Neural progenitor cell (in vitro differentiated cells): ENCODE measurements around the gene FAM107A. TPM values are rescaled to one million over a fixed set of nuclear protein-coding genes. Genes with fewer than 3 reads are reported as not detected.

ENCODE experiments used
- DNase-seq: peaks from one replicate; pipeline ENCODE4 v3.0.0-alpha.2; 2016; ENCODE audit warnings: low spot score
- H2AFZ ChIP-seq: fragments of 200-600 bp; sonication (generic); replicated peaks from 2 replicates; pipeline ENCODE4 v1.6.1; 2016; ENCODE audit warnings: antibody characterized with exemption
- H3F3A ChIP-seq: fragments of 200-600 bp; sonication (generic); 2 replicates; pipeline ENCODE4 v1.6.1; 2016; ENCODE audit warnings: antibody characterized with exemption, low read depth
- H3K27ac ChIP-seq: fragments of 200-600 bp; sonication (generic); 2 replicates; pipeline ENCODE4 v1.5.1; 2016; ENCODE audit warnings: mild to moderate bottlenecking
- H3K27me3 ChIP-seq: fragments of 200-600 bp; sonication (generic); 2 replicates; pipeline ENCODE4 v1.6.1; 2016; ENCODE audit warnings: mild to moderate bottlenecking, moderate library complexity
- H3K36me3 ChIP-seq: fragments of 200-600 bp; sonication (generic); 2 replicates; pipeline ENCODE4 v1.5.1; 2016
- H3K4me1 ChIP-seq: fragments of 200-600 bp; sonication (generic); 2 replicates; pipeline ENCODE4 v1.6.1; 2016; ENCODE audit warnings: mixed run types
- H3K4me2 ChIP-seq: fragments of 200-600 bp; sonication (generic); 2 replicates; pipeline ENCODE4 v1.6.1; 2016
- H3K4me3 ChIP-seq: fragments of 200-600 bp; sonication (generic); 2 replicates; pipeline ENCODE4 v1.5.1; 2016
- H3K79me2 ChIP-seq: fragments of 200-600 bp; sonication (generic); 2 replicates; pipeline ENCODE4 v1.6.1; 2016; ENCODE audit warnings: low read depth
- H3K9ac ChIP-seq: fragments of 200-600 bp; sonication (generic); 2 replicates; pipeline ENCODE4 v1.6.1; 2016
- H3K9me3 ChIP-seq: fragments of 200-600 bp; sonication (generic); 2 replicates; pipeline ENCODE4 v1.5.1; 2016; ENCODE audit warnings: low read depth
- H4K20me1 ChIP-seq: fragments of 200-600 bp; sonication (generic); 2 replicates; pipeline ENCODE4 v1.6.1; 2016; ENCODE audit warnings: low read depth
- H3K27ac Mint-ChIP-seq: 3 replicates; pipeline ENCODE4 v1.8.0; 2021; ENCODE audit warnings: mixed read lengths
- H3K27me3 Mint-ChIP-seq: 2 replicates; pipeline ENCODE4 v1.8.0; 2022; ENCODE audit warnings: low read depth, mild to moderate bottlenecking, inconsistent platforms, moderate library complexity, mixed read lengths; ENCODE audit not compliant: insufficient read depth
- H3K36me3 Mint-ChIP-seq: 3 replicates; pipeline ENCODE4 v1.8.0; 2021; ENCODE audit warnings: mixed read lengths
- H3K4me1 Mint-ChIP-seq: 3 replicates; pipeline ENCODE4 v1.8.0; 2021; ENCODE audit warnings: mixed read lengths
- H3K4me3 Mint-ChIP-seq: 3 replicates; pipeline ENCODE4 v1.8.0; 2021; ENCODE audit warnings: mild to moderate bottlenecking, moderate library complexity, mixed read lengths
- H3K9me3 Mint-ChIP-seq: 3 replicates; pipeline ENCODE4 v1.8.0; 2020; ENCODE audit warnings: mixed read lengths
- CTCF ChIP-seq: fragments of 200-600 bp; sonication (generic); IDR thresholded peaks from 2 replicates; pipeline ENCODE4 v1.5.1; 2017; ENCODE audit warnings: antibody characterized with exemption, mild to moderate bottlenecking
- EZH2 ChIP-seq: fragments of 200-600 bp; sonication (generic); IDR thresholded peaks from 2 replicates; pipeline ENCODE4 v1.6.1; 2017; ENCODE audit warnings: antibody characterized with exemption, mild to moderate bottlenecking, moderate library complexity
- EZH2phosphoT487 ChIP-seq: fragments of 200-600 bp; sonication (generic); IDR thresholded peaks from 2 replicates; pipeline ENCODE4 v1.6.1; 2017; ENCODE audit warnings: antibody characterized with exemption
- total RNA-seq: library from RNA; depleted of rRNA; stranded (reverse); fragments of >200 nt; gene quantifications from 2 replicates; pipeline ENCODE4 v1.2.3, GENCODE V29; 2015; ENCODE audit warnings: low replicate concordance

FAM107A gene
- total RNA-seq, 1 donor from 2014 or later = 0.11 TPM

GRCh38 chr3:58608648-58609047 lies 31.5 kb upstream of the FAM107A start:
- Histone ChIP-seq H3K9me3 (no peaks in the 10 kb centered on the region), H3K27ac (no peak overlapping the region), H2AFZ (no peak overlapping the region), H3K4me2 (no peak overlapping the region), H3K36me3 (no peaks in the 10 kb centered on the region), H3K27me3 (no peaks in the 10 kb centered on the region), H3K79me2 (no peaks in the 10 kb centered on the region), H3K4me1 (peaks cover 4% of the 10 kb centered on the region), H3K9ac (no peak overlapping the region), H4K20me1 (no peaks in the 10 kb centered on the region), H3F3A (no peaks in the 10 kb centered on the region), H3K4me3 (no peak overlapping the region)
- Mint-ChIP-seq H3K36me3 (no peaks in the 10 kb centered on the region), H3K4me1 (peaks cover 18% of the 10 kb centered on the region), H3K27ac (no peak overlapping the region), H3K27me3 (peaks cover 26% of the 10 kb centered on the region), H3K9me3 (peaks cover 14% of the 10 kb centered on the region), H3K4me3 (no peak overlapping the region)
- DNase-seq = no peak
- no peak for TF ChIP-seq EZH2phosphoT487
- TF ChIP-seq CTCF = no peak
- no peak for TF ChIP-seq EZH2

GRCh38 chr3:58607816-58608215 lies 30.6 kb upstream of the FAM107A start:
- peaks cover 4% of the 10 kb centered on the region for H3K4me1 ChIP-seq
- Mint-ChIP-seq H3K9me3 (peaks cover 18% of the 10 kb centered on the region), H3K36me3 (no peaks in the 10 kb centered on the region), H3K27ac (no peak overlapping the region), H3K4me3 (no peak overlapping the region), H3K27me3 (peaks cover 21% of the 10 kb centered on the region), H3K4me1 (peaks cover 25% of the 10 kb centered on the region)
- H3K27me3 ChIP-seq = no peaks in the 10 kb centered on the region
- no peak overlapping the region for H3K9ac ChIP-seq
- H3K79me2 ChIP-seq = no peaks in the 10 kb centered on the region
- H4K20me1 ChIP-seq = no peaks in the 10 kb centered on the region
- H2AFZ ChIP-seq = no peak overlapping the region
- DNase-seq = no peak
- H3K36me3 ChIP-seq = no peaks in the 10 kb centered on the region
- H3K4me3 ChIP-seq = no peak overlapping the region
- H3K4me2 ChIP-seq = no peak overlapping the region
- no peaks in the 10 kb centered on the region for H3K9me3 ChIP-seq
- no peak overlapping the region for H3K27ac ChIP-seq
- H3F3A ChIP-seq = no peaks in the 10 kb centered on the region
- TF ChIP-seq EZH2 (no peak), CTCF (no peak), EZH2phosphoT487 (no peak)

- Mint-ChIP-seq H3K4me1 (peaks cover 30% of the 10 kb centered on the region), H3K27ac (no peak overlapping the region), H3K9me3 (peaks cover 22% of the 10 kb centered on the region), H3K4me3 (no peak overlapping the region), H3K27me3 (peaks cover 22% of the 10 kb centered on the region), H3K36me3 (no peaks in the 10 kb centered on the region)
- H3K9me3 ChIP-seq = no peaks in the 10 kb centered on the region
- no peak overlapping the region for H3K4me3 ChIP-seq
- no peaks in the 10 kb centered on the region for H3F3A ChIP-seq
- TF ChIP-seq EZH2 = no peak
- no peak for TF ChIP-seq CTCF
- no peaks in the 10 kb centered on the region for H3K27me3 ChIP-seq
- no peaks in the 10 kb centered on the region for H3K36me3 ChIP-seq
- no peak overlapping the region for H3K9ac ChIP-seq
- peaks cover 9% of the 10 kb centered on the region for H3K4me1 ChIP-seq
- no peak for DNase-seq
- no peaks in the 10 kb centered on the region for H4K20me1 ChIP-seq
- H3K79me2 ChIP-seq = no peaks in the 10 kb centered on the region
- no peak overlapping the region for H2AFZ ChIP-seq
- H3K27ac ChIP-seq = no peak overlapping the region
- H3K4me2 ChIP-seq = no peak overlapping the region
Measured at GRCh38 chr3:58606693-58607092, 29.5 kb upstream of the FAM107A start.
